IMR-90 (cell line): Measurements from ENCODE around the gene ADD3. TPM values are rescaled to one million over a fixed set of nuclear protein-coding genes. Genes with fewer than 3 reads are reported as not detected.

Source experiments
- ATAC-seq: fragments of 200-7000 bp; cut with Tn5 transposase; 2 replicates; pipeline ENCODE4 v1.9.1; 2020; ENCODE audit warnings: low read depth, mild to moderate bottlenecking, moderate library complexity
- BruUV-seq: library from RNA; stranded (reverse); fragments of 400-500 nt; replicated peaks from 2 replicates; lab custom pipeline; 2021; lab: Mats Ljungman, UMichigan
- CTCF ChIA-PET: fragments of 300-600 bp; formaldehyde crosslinking; extraction: SDS; loops from one replicate; lab custom pipeline; 2021; ENCODE audit warnings: antibody characterized with exemption; lab: Yijun Ruan, JAX
- POLR2A ChIA-PET: fragments of 300-600 bp; sonication (Branson Sonifier 250); formaldehyde crosslinking; loops from one replicate; lab custom pipeline; 2022; ENCODE audit warnings: antibody characterized with exemption; ENCODE audit not compliant: unreplicated experiment; lab: Charles Lee
- DNase-seq: peaks from one replicate; pipeline ENCODE4 v3.0.0; 2013
- H2AFZ ChIP-seq: replicated peaks from 2 replicates; pipeline ENCODE3; 2013; ENCODE audit warnings: low read length, mild to moderate bottlenecking; ENCODE audit not compliant: poor library complexity
- H2AK5ac ChIP-seq: 2 replicates; pipeline ENCODE4 v1.6.1; 2013; ENCODE audit warnings: low read depth, low read length, inconsistent platforms
- H2AK9ac ChIP-seq: replicated peaks from 2 replicates; pipeline ENCODE3; 2013; ENCODE audit warnings: mild to moderate bottlenecking, low read depth, low read length, moderate library complexity; ENCODE audit not compliant: poor library complexity
- H2BK120ac ChIP-seq: 2 replicates; pipeline ENCODE4 v1.6.1; 2013; ENCODE audit warnings: low read depth, low read length, inconsistent platforms
- H2BK15ac ChIP-seq: 3 replicates; pipeline ENCODE4 v1.6.1; 2013; ENCODE audit warnings: low read depth, low read length, inconsistent platforms
- H2BK20ac ChIP-seq: 2 replicates; pipeline ENCODE4 v1.6.1; 2013; ENCODE audit warnings: low read depth, mild to moderate bottlenecking, inconsistent platforms, low read length, moderate library complexity
- H2BK5ac ChIP-seq: 2 replicates; pipeline ENCODE4 v1.6.1; 2013; ENCODE audit warnings: mild to moderate bottlenecking, low read depth, low read length, inconsistent platforms; ENCODE audit not compliant: poor library complexity, severe bottlenecking
- H3K14ac ChIP-seq: replicated peaks from 2 replicates; pipeline ENCODE4 v1.6.1; 2013; ENCODE audit warnings: low read depth, low read length, inconsistent platforms
- H3K18ac ChIP-seq: 2 replicates; pipeline ENCODE4 v1.6.1; 2013; ENCODE audit warnings: low read depth, low read length, control low read depth
- H3K23ac ChIP-seq: 2 replicates; pipeline ENCODE4 v1.6.1; 2013; ENCODE audit warnings: low read depth, low read length, inconsistent platforms
- H3K27ac ChIP-seq: 2 replicates; pipeline ENCODE4 v1.5.1; 2013; ENCODE audit warnings: mild to moderate bottlenecking, control low read depth, low read length; ENCODE audit not compliant: insufficient read depth
- H3K27me3 ChIP-seq: 2 replicates; pipeline ENCODE4 v1.6.1; 2013; ENCODE audit warnings: low read length; ENCODE audit not compliant: control insufficient read depth, insufficient read depth
- H3K36me3 ChIP-seq: 2 replicates; pipeline ENCODE4 v1.6.1; 2013; ENCODE audit warnings: low read length, mixed read lengths; ENCODE audit not compliant: control insufficient read depth, insufficient read depth
- H3K4ac ChIP-seq: 2 replicates; pipeline ENCODE4 v1.6.1; 2013; ENCODE audit warnings: low read depth, low read length, inconsistent platforms
- H3K4me1 ChIP-seq: 2 replicates; pipeline ENCODE4 v1.6.1; 2013; ENCODE audit warnings: low read length, mixed read lengths; ENCODE audit not compliant: control insufficient read depth, insufficient read depth
- H3K4me2 ChIP-seq: 2 replicates; pipeline ENCODE4 v1.6.1; 2013; ENCODE audit warnings: low read depth, mild to moderate bottlenecking, control low read depth, low read length, moderate library complexity
- H3K4me3 ChIP-seq: 2 replicates; pipeline ENCODE4 v1.5.1; 2013; ENCODE audit warnings: low read depth, mild to moderate bottlenecking, control low read depth, low read length, moderate library complexity; ENCODE audit not compliant: insufficient read depth
- H3K56ac ChIP-seq: 2 replicates; pipeline ENCODE4 v1.6.1; 2013; ENCODE audit warnings: low read length, inconsistent platforms; ENCODE audit not compliant: insufficient read depth; ENCODE audit errors: extremely low read depth
- H3K79me1 ChIP-seq, 2 experiments: 2 replicates each; pipeline ENCODE4 v1.6.1; 2013; ENCODE audit warnings: low read length in 2 of 2, inconsistent platforms in 1 of 2, low read depth in 1 of 2
- H3K9ac ChIP-seq: 2 replicates; pipeline ENCODE4 v1.6.1; 2013; ENCODE audit warnings: low read depth, low read length, control low read depth
- H3K9me1 ChIP-seq: 2 replicates; pipeline ENCODE4 v1.6.1; 2013; ENCODE audit warnings: low read length, inconsistent platforms; ENCODE audit not compliant: insufficient read depth
- H3K9me3 ChIP-seq: 2 replicates; pipeline ENCODE4 v1.6.1; 2013; ENCODE audit warnings: low read length; ENCODE audit not compliant: control insufficient read depth, insufficient read depth
- H4K20me1 ChIP-seq: 2 replicates; pipeline ENCODE4 v1.6.1; 2013; ENCODE audit warnings: low read length, inconsistent platforms; ENCODE audit not compliant: insufficient read depth
- H4K5ac ChIP-seq: 2 replicates; pipeline ENCODE4 v1.6.1; 2013; ENCODE audit warnings: mild to moderate bottlenecking, low read depth, low read length, control low read depth
- H4K8ac ChIP-seq, 2 experiments: 2 replicates each; pipeline ENCODE4 v1.6.1; 2013; ENCODE audit warnings: low read depth in 2 of 2, low read length in 2 of 2, control low read depth in 1 of 2, inconsistent platforms in 1 of 2
- H4K91ac ChIP-seq: 2 replicates; pipeline ENCODE4 v1.6.1; 2013; ENCODE audit warnings: low read depth, low read length, inconsistent platforms; ENCODE audit not compliant: insufficient read depth
- BHLHE40 ChIP-seq: fragments of 150-350 bp; IDR thresholded peaks from 2 replicates; pipeline ENCODE4 v1.6.1; 2016; ENCODE audit warnings: mild to moderate bottlenecking, low read depth, low read length
- CEBPB ChIP-seq: IDR thresholded peaks from 2 replicates; pipeline ENCODE4 v1.6.1; 2012; ENCODE audit warnings: low read depth, low read length, improper control_type of control experiment
- CHD1 ChIP-seq: IDR thresholded peaks from 2 replicates; pipeline ENCODE4 v1.6.1; 2012; ENCODE audit warnings: low read depth, low read length, improper control_type of control experiment
- CTCF ChIP-seq: conservative IDR thresholded peaks from 2 replicates; pipeline ENCODE4 v1.5.1; 2012; ENCODE audit warnings: mild to moderate bottlenecking, low read depth, low read length, improper control_type of control experiment
- FOS ChIP-seq: fragments of 150-350 bp; IDR thresholded peaks from 2 replicates; pipeline ENCODE4 v1.6.1; 2016; ENCODE audit warnings: low read depth, low read length
- MAFK ChIP-seq: IDR thresholded peaks from 2 replicates; pipeline ENCODE4 v1.6.1; 2012; ENCODE audit warnings: low read depth, low read length, improper control_type of control experiment
- MAZ ChIP-seq: IDR thresholded peaks from 2 replicates; pipeline ENCODE4 v1.6.1; 2012; ENCODE audit warnings: low read depth, mild to moderate bottlenecking, low read length, improper control_type of control experiment, moderate library complexity, borderline replicate concordance
- MXI1 ChIP-seq: IDR thresholded peaks from 2 replicates; pipeline ENCODE4 v1.6.1; 2012; ENCODE audit warnings: low read depth, mild to moderate bottlenecking, low read length, moderate library complexity, borderline replicate concordance
- NFE2L2 ChIP-seq: fragments of 150-350 bp; IDR thresholded peaks from 2 replicates; pipeline ENCODE4 v1.6.1; 2016; ENCODE audit warnings: low read depth, mild to moderate bottlenecking, low read length
- POLR2A ChIP-seq: IDR thresholded peaks from 2 replicates; pipeline ENCODE4 v1.6.1; 2012; ENCODE audit warnings: mild to moderate bottlenecking, low read depth, low read length
- RAD21 ChIP-seq: IDR thresholded peaks from 2 replicates; pipeline ENCODE4 v1.6.1; 2012; ENCODE audit warnings: low read length, improper control_type of control experiment
- RCOR1 ChIP-seq: IDR thresholded peaks from 2 replicates; pipeline ENCODE4 v1.6.1; 2012; ENCODE audit warnings: mild to moderate bottlenecking, low read length, improper control_type of control experiment; ENCODE audit not compliant: insufficient replicate concordance
- RFX5 ChIP-seq: IDR thresholded peaks from 2 replicates; pipeline ENCODE4 v1.8.0; 2012; ENCODE audit warnings: low read depth, mild to moderate bottlenecking, low read length, moderate library complexity
- SMC3 ChIP-seq: fragments of 150-350 bp; IDR thresholded peaks from 2 replicates; pipeline ENCODE4 v1.6.1; 2016; ENCODE audit warnings: low read depth, mild to moderate bottlenecking, antibody characterized with exemption, low read length, moderate library complexity
- USF2 ChIP-seq: fragments of 150-350 bp; IDR thresholded peaks from 2 replicates; pipeline ENCODE4 v1.6.1; 2017; ENCODE audit warnings: mild to moderate bottlenecking, antibody characterized with exemption, low read length, low read depth
- WGBS, 2 experiments: methylation state at CpG; one replicate each; pipeline versions ENCODE4 v1.1.5 to v1.1.7; 2013; ENCODE audit warnings: missing lambda C conversion rate in 2 of 2; ENCODE audit not compliant: insufficient read length in 1 of 2; ENCODE audit errors: extremely low coverage in 2 of 2; 5-methylcytosine and 5-hydroxymethylcytosine counted together
- dilution Hi-C: fragments of 300-500 bp; cut with HindIII; formaldehyde crosslinking; loops from one replicate; pipeline ENCODE4 v1.14.3; 2018; ENCODE audit warnings: low sequenced_read_pairs; ENCODE audit not compliant: unreplicated experiment
- in situ Hi-C: fragments of 300-500 bp; cut with MboI; formaldehyde crosslinking; loops from 3 replicates; pipeline ENCODE4 v1.14.3; 2019; ENCODE audit warnings: low sequenced_read_pairs, inconsistent platforms, mixed read lengths
- intact Hi-C: fragments of 100-400 bp; cut with micrococcal nuclease; formaldehyde crosslinking; loops from 2 replicates; pipeline ENCODE4 v1.10.0; 2022
- polyA plus RNA-seq, 3 experiments: library from polyadenylated mRNA; depleted of rRNA; stranded (reverse); fragments of >200 nt; gene quantifications; 2 replicates each; pipeline ENCODE4 v1.2.3, GENCODE V29; 2012; ENCODE audit warnings: low replicate concordance in 1 of 3
- total RNA-seq: library from RNA; depleted of rRNA; stranded (reverse); fragments of >200 nt; gene quantifications from 2 replicates; pipeline ENCODE4 v1.2.3, GENCODE V29; 2012
- TF ChIP-seq, protein P1 (sequence below): fragments of 150-350 bp; IDR thresholded peaks from 2 replicates; pipeline ENCODE4 v1.6.1; 2016; ENCODE audit warnings: low read depth, mild to moderate bottlenecking, low read length, moderate library complexity, borderline replicate concordance

The ADD3 gene
- total and polyA plus RNA-seq, 2 of the 4 experiments (the other 2 are of a cell fraction) = 138 to 212 TPM

DNA sequence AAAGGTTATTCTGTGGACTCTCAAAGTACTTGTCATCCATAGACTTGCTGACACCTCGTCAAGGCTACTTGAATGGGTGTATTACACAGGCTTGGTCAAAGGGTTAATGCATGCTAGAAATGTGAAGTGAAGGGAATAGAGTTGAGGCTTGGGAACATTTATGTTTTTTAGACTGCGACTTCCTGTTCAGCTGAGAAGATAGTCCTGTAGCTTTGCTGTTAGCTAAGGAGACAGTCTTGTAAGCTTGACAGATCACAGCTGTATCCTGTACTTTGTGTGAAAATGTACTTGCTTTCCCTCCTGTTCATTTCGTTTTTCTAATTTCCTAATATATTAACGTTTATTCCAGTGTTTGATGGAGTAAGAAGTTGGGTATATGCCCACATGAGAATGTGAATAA is 52.1 kb downstream of the ADD3 start:
- Histone ChIP-seq H3K79me1 (peaks cover 26 to 60% of the 10 kb centered on the region in 2 experiments), H2AFZ (no peak overlapping the region), H3K18ac (peak overlapping the region; percentile 20; the same call in 1 of the 2 replicates), H4K20me1 (peaks cover 3% of the 10 kb centered on the region; the same call in 1 of the 2 replicates), H3K23ac (peak overlapping the region; percentile 44; the same call in 1 of the 2 replicates), H3K27ac (no peak overlapping the region), H2AK5ac (no peak overlapping the region), H3K4me3 (no peak overlapping the region), H3K27me3 (no peaks in the 10 kb centered on the region), H4K5ac (no peak overlapping the region; the same call in 1 of the 2 replicates), H4K91ac (no peak overlapping the region; the same call in 1 of the 2 replicates), H3K14ac (peak overlapping the region; percentile 53; the same call in 1 of the 2 replicates), H4K8ac (no peak overlapping the region), H3K36me3 (no peaks in the 10 kb centered on the region), H3K4ac (peak overlapping the region; percentile 6; the same call in 1 of the 2 replicates), H3K4me1 (peaks cover 12% of the 10 kb centered on the region), H2BK5ac (no peak overlapping the region), H3K9ac (no peak overlapping the region), H3K56ac (no peak overlapping the region), H3K9me1 (no peaks in the 10 kb centered on the region; the same call in none of the 2 replicates), H2BK20ac (no peak overlapping the region), H2BK15ac (0 out of 3 replicates have a peak overlapping the region, but pooled peaks have one; percentile 3), H3K9me3 (no peaks in the 10 kb centered on the region), H2AK9ac (no peak overlapping the region), H3K4me2 (peak overlapping the region; percentile 5; the same call in 1 of the 2 replicates), H2BK120ac (no peak overlapping the region)
- dilution Hi-C loops = no loop called here
- intact Hi-C loops = no loop called here
- ChIA-PET CTCF (no interaction called here), POLR2A (no interaction called here)
- TF ChIP-seq CEBPB (no peak), CHD1 (no peak), POLR2A (no peak), RFX5 (no peak), MAFK (no peak), USF2 (no peak), SMC3 (no peak), NFE2L2 (no peak), RAD21 (no peak), FOS (no peak), RCOR1 (no peak), CTCF (no peak), BHLHE40 (no peak), MXI1 (no peak), MAZ (no peak)
- TF ChIP-seq, protein P1, sequence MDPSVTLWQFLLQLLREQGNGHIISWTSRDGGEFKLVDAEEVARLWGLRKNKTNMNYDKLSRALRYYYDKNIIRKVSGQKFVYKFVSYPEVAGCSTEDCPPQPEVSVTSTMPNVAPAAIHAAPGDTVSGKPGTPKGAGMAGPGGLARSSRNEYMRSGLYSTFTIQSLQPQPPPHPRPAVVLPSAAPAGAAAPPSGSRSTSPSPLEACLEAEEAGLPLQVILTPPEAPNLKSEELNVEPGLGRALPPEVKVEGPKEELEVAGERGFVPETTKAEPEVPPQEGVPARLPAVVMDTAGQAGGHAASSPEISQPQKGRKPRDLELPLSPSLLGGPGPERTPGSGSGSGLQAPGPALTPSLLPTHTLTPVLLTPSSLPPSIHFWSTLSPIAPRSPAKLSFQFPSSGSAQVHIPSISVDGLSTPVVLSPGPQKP = no peak
- ATAC-seq (peak; percentile 8; the same call in 1 of the 2 replicates), DNase-seq (peak; percentile 36)
- in situ Hi-C loops = no loop called here
- no CpG with 5 or more reads among the region's 4 CpGs for WGBS, 2 experiments
- no TSS peak for BruUV-seq
